Activated CD8-positive, alpha-beta memory T cell treated with anti-CD3 and anti-CD28 coated beads for 36 hours (primary cell): ENCODE measurements around the gene ZDHHC17. TPM values are rescaled to one million over a fixed set of nuclear protein-coding genes. Genes with fewer than 3 reads are reported as not detected.
"Not testable (repeated sequence)": the region's sequence is repeated elsewhere in the genome, so short reads cannot be mapped to it uniquely, and the experiment has no call there.

Experiments used
- CTCF ChIA-PET: fragments of 350-600 bp; sonication (Branson Sonifier 250); formaldehyde crosslinking; loops from one replicate; lab custom pipeline; 2021; ENCODE audit warnings: antibody characterized with exemption; lab: Charles Lee
- POLR2A ChIA-PET: fragments of 350-600 bp; sonication (Branson Sonifier 250); formaldehyde crosslinking; loops from one replicate; lab custom pipeline; 2021; ENCODE audit warnings: antibody characterized with exemption; lab: Charles Lee
- total RNA-seq, 2 experiments: library from RNA; stranded (reverse); gene quantifications; one replicate each; pipeline ENCODE4 v1.2.3, GENCODE V29; 2021

The ZDHHC17 gene
- total RNA-seq, 2 experiments from 2014 or later, result 15.7 to 17.8 TPM

DNA sequence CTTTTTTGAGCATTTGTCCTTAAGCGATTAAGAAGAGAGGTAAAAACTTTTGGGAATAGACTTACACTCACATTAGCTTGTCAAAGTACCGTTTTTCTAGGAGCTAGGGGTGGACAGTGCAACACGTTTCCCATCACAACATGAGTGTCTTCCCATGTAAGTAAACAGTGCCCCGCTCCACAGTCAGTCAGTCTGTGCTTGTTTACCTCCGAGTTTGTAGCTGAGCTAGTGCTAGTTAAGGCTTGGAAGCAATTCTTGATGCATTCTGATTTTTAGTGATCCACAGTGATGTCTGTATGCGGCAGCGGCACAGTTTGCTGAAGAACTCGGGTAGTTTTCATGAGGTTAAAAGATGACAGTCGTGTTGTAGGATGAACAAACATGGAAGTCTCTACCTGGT lies 941 bp downstream of the ZDHHC17 start:
- CTCF ChIA-PET, result no interaction called here

DNA sequence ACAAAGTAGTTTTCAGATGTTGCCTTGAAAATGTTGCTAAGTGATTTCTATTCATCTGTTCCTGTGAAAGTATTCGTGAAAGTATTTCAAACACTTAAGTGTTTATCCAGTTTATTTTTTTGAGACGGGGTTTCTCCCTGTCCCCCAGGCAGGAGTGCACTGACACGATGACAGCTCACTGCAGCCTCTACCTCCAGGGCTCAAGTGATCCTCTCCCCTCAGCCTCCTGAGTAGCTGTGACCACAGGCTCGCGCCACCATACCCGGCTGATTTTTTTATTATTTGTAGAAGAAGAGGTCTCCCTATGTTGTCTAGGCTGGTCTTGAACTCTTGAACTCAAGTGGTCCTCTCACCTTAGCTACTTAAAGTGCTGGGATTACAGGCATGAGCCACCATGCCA lies 1.7 kb downstream of the ZDHHC17 start:
- POLR2A ChIA-PET, result no interaction called here
- CTCF ChIA-PET, result no interaction called here

More for the DNA sequence above, 941 bp downstream of the ZDHHC17 start:
- POLR2A ChIA-PET, result no interaction called here

DNA sequence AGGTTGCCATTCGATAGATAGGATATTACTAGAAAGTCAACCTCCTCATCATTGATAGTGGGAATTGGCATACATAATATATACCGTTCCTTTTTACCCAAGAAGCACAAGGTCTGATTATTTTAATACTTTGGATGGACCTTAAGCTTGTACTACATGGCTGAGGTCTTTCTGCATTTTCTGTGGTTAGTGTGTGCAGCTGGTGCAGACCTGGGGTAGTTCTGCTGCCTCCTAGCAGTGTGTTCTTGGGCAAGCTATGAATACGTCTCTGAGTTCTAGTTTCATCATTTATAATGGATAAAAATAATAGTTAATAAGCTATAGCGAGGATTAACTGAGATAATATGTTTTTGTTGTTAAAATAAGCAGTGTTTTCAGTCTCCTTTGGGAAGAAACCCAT lies 2.2 kb downstream of the ZDHHC17 start:
- POLR2A ChIA-PET, result interaction anchor here (0.6 kb wide), 1 partner anchor 21 kb away, joined by 3 read pairs; no protein-coding TSS in a partner anchor
- CTCF ChIA-PET, result no interaction called here

DNA sequence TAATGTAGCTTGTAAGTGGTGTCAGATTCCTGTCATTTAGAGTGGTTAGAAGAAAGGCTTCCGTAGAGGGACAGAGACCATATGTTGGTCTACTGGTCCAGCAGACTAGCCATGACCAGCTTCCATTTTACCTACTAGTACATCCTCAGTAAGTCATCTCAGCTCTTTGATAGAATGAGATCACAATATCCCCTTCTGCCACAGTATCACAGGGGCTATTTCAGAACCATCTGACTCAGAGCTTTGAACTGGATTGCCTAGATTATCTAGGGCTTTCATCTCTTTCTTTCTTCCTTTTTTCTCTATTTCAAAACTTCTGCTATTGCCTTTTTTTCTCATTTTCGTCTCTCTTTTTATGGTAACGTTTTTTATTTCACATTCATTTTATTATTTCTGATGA lies 4.7 kb downstream of the ZDHHC17 start:
- CTCF ChIA-PET, result no interaction called here
- POLR2A ChIA-PET, result interaction anchor here (0.6 kb wide), 1 partner anchor 1434 kb away, joined by 3 read pairs; the partner anchor contains the start of gene GLIPR1L1

DNA sequence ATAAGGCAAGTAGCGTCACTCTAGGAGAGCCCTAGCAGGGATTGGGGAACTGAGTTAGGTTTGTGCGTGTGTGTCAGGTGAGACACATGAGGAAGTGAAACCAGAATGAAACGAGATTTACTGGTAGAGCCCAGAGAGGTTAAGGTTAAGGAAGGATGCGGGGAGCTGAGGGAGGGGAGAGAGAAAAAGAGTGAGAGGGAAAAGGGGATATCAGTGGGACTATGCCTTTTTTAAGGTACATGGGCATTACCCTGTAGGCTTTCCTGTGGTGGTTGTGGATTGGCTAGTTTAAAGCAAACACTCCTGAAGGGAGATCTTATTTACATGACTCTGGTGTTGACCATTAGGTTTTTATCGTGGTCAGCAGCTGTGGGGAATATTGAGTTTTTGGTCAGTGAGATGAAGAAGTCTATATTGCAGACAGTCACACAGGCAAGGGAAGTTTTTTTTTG lies 13.9 kb downstream of the ZDHHC17 start:
- ChIA-PET CTCF (no interaction called here), POLR2A (no interaction called here)

DNA sequence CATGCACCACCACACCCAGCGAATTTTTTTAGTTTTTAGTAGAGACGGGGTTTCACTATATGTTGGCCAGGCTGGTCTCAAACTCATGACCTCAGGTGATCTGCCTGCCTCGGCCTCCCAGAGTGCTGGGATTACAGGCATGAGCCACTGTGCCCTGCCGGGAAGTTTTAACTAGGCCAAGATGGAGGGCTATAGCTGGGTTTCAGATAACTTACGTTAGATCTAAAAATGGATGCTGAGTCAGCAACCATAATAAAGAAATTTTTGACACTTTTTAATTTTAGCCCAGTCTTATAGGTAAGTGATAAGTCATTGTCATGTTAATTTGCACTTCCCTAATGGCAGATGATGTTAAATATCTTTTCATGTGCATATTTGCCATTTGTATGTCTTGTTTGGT lies 14.4 kb downstream of the ZDHHC17 start:
- ChIA-PET CTCF (no interaction called here), POLR2A (interaction anchor here (1.1 kb wide), 1 partner anchor 15 kb away, joined by 3 read pairs; no protein-coding TSS in a partner anchor)

DNA sequence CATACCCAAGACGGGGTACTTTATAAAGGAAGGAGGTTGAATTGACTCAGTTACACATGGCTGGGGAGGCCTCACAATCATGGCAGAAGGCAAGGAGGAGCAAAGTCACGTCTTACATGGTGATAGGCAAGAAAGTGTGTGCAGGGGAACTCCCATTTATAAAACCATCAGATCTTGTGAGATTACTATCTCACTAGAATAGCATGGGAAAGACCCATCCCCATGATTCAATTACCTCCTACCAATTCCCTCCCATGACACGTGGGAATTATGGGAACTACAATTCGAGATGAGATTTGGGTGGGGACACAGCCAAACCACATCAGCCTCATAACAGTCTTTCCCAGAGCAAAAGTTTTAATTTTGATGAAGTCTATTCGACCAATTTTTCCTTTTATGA lies 15.4 kb downstream of the ZDHHC17 start:
- CTCF ChIA-PET, result not testable (repeated sequence)
- POLR2A ChIA-PET, result interaction anchor here (1.1 kb wide), 1 partner anchor 16 kb away, joined by 3 read pairs; no protein-coding TSS in a partner anchor

DNA sequence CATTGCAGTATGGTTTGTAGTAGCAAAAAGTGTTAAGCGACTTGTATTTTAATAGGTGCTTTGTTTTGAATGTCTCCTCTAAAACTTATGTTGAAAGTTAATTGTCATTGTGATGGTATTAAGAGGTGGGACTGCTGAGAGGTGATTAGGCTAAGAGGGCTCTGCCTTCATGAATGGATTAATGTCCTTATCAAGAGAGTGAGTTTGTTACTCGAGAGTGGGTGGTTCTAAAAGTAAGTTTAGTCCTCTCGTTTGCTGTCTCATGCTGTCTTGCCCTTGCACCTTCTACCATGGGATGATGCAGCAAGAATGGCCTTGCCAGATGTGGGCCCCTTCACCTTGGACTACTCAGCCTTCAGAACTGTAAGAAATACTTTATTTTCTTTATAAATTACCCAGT lies 17.4 kb downstream of the ZDHHC17 start:
- CTCF ChIA-PET, result no interaction called here

DNA sequence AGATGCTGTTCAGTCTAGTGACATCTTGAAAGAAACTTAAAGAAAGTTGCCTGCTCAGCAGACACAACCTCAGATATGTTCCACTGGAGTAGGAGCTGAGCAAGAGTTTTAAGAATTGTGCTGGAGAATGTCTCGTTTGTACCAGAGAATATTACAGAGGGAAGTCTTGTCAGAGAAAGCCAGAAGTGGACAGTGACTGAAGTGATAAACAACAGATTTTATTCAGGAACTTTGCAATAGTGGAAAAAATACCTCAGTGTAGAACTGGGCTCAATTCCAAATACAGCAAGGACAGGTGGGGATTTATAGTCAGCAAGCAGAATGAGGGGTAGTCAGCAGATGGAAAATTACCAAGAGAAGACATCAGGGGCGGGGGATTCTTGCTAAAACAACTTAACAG lies 18.6 kb downstream of the ZDHHC17 start:
- ChIA-PET CTCF (no interaction called here), POLR2A (no interaction called here)

More for the DNA sequence above, 17.4 kb downstream of the ZDHHC17 start:
- POLR2A ChIA-PET, result no interaction called here

DNA sequence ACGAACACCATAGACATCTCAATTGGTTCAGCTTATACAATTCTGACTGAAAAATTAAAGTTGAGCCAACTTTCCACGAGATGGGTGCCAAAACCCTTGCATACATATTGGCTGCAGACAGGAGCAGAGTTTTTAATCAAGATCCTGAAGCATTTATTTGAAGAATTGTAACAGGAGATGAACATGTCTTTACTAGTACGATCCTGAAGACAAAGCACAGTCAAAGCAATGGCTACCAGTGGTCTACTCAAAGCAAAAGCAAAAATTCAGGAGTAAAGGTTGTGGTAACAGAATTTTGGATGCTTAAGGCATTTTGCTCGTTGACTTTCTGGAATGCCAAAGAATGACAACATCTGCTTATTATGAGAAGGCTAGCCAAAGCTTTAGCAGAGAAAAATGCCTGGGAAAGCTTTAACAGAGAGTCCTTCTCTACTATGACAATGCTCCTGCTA lies 20.7 kb downstream of the ZDHHC17 start:
- ChIA-PET CTCF (no interaction called here), POLR2A (no interaction called here)

DNA sequence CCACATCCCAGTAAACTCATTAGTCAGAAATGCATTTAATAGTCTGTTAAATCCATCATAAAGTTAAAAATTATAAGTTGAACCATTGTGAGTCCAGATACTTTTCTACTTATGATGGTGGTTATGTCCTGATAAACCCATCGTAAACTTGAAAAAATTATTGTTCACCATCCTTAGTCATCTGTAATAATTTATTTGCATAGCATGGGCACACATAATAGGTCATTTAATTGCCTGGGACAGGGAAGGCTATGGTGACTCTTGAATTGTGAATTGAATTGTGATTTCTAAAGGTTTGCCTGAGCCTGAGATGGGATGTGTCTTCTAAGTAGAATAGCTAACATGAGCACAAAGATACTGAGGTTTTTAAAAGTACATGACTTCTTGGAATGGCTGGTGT lies 21.5 kb downstream of the ZDHHC17 start:
- ChIA-PET POLR2A (no interaction called here), CTCF (no interaction called here)

DNA sequence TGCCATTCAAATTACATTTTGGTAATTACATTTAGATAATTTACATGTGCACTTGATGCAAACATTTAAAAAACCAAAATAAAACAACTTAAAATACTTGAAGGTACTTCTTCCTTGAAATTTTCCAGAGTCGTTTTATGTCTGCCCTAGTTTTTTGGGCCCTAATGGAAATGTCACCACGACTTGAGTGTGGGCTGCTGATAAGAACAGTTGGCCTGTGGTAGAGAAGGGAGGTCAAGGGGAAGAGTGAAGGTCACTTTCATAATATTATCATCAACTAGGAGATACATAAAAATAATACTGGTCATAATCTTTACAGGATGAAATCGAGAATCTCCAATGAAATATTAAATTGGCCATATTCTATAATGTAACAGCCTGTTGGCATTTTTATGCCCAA lies 23.1 kb downstream of the ZDHHC17 start:
- POLR2A ChIA-PET, result no interaction called here
- CTCF ChIA-PET, result no interaction called here

DNA sequence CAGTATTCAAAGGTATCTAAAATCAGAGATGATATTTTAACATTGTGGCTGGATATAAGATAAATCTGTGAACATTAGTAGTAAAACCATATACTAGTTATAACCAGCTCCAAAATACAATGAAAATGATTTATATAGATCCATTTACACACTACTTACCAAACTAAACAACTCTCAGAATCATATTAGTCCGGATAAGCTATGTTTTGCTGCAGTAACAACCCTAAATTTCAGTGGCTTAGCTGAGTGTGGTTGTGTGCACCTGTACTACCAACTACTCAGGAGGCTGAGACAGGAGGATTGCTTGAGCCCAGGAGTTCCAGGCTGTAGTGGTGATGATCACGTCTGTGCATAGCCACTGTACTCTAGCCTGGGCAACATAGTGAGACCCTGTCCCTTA lies 23.8 kb downstream of the ZDHHC17 start:
- CTCF ChIA-PET, result no interaction called here
- POLR2A ChIA-PET, result interaction anchor here (0.6 kb wide), 1 partner anchor 21 kb away, joined by 3 read pairs; no protein-coding TSS in a partner anchor

DNA sequence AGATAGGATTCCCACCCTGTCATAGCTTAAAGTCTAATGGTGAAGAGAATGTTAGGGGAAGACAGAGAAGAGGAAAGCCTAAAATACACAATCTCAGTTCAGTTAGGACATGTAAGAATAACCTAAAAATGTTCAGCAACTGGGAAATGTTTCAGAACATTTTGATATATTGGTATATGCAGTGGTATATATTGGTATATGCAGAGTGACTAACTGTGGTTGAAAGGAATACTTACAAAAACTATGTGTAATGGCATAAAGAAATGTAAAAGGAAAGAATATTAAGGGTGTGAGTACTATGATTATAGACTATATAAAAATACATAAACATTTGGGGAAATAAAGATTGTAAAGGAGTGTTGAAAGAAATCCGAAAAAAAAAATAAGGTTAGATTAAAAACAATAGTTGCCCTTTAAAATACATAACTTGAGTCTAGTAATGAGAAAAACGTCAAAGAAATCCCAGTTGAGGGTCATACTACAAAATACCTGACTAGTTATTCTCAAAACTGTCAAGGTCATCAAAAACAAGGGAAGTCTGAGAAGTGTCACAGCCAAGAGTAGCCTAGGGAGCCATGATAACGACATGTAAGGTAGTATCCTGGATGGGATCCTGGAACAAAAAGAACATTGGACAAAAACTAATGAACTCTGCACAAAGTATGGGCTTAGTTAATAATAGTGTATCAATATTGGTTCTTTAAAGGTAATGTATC lies 25.6 kb downstream of the ZDHHC17 start:
- ChIA-PET CTCF (interaction anchor here (0.9 to 1.6 kb wide), 2 partner anchors 15 to 168 kb away, joined by 3 to 6 read pairs; no protein-coding TSS in a partner anchor), POLR2A (no interaction called here)

DNA sequence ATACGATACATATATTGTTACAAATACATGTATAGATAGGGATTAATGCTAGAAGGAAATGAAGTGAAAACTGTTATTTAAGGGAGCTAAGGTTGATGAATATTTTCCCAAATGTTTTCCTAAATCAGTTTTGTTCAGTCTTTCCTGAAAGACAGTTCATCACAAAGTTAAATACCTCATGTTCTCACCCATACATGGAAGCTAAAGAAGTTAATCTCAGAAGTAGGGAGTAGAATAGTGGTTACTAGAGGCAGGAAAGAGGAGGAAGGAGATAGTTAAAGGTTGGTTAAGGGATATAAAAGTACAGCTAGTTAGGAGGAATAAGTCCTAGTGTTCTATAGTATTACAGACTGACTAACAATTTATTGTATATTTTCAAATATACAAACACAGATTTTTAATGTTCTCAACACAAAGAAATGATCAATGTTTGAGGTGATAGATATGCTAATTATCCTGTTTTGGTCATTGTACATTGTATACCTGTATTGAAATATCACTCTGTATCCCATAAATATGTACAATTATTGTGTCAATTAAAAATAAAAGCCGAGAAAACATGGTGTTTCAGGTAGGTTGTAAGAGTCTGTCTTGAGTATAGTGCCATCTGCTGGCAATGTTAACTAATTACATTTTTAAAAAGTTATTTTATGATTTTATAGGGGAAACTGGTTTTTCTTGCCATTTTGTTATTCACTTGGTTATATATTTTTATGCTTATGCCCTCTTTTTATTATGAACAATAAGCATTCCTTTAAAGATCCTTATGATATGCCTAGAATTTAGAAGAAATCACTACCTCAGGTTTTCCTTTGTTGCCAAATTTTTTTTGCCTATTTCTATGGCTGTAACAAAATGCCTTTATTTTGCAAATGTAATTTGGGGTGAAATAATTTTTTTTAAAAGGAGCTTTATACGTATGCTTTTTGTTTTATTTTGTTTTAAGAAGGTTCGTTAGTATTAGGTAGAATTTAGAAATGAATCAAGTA lies 26.9 kb downstream of the ZDHHC17 start:
- POLR2A ChIA-PET, result no interaction called here
- CTCF ChIA-PET, result interaction anchor here (0.6 to 1.6 kb wide), 2 partner anchors 169 to 170 kb away, joined by 3 to 6 read pairs; no protein-coding TSS in a partner anchor

DNA sequence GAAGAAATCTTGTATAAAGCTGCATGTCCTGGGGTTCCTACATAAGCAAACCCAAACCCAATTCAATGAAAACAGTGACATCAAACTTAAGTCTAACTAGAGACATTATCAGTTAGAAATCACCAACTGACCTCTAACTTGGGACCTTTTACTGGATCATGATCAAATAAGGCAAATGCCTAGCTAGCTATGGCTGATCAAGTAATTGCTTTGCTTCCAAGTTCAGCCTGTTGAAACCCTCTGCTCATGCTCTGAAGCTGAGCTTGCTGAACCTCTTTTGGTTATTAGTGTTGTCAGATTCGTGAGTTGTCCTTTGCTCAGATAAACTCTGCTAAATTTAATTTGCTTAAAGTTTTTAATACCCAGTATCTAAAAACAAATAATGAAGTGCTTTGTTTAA lies 28.9 kb downstream of the ZDHHC17 start:
- ChIA-PET POLR2A (no interaction called here), CTCF (interaction anchor here (1.1 kb wide), 1 partner anchor 172 kb away, joined by 3 read pairs; no protein-coding TSS in a partner anchor)

DNA sequence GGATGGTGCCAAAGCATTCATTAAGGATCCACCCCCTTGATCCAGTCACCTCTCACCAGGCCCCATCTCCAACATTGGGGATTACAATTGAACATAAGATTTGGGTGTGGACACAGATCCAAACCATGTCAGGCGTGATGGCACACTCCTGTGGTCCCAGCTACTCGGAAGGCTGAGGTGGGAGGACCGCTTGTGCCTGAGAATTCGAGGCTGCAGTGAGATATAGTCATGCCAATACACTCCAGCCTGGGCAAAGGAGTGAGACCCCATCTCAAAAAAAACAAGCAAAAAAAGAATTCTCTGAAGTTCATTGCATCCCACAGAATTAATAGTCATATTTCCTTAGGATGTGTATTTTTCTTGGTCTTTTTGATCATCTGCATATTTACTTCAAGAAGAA lies 34.9 kb downstream of the ZDHHC17 start:
- CTCF ChIA-PET, result no interaction called here
- POLR2A ChIA-PET, result no interaction called here

DNA sequence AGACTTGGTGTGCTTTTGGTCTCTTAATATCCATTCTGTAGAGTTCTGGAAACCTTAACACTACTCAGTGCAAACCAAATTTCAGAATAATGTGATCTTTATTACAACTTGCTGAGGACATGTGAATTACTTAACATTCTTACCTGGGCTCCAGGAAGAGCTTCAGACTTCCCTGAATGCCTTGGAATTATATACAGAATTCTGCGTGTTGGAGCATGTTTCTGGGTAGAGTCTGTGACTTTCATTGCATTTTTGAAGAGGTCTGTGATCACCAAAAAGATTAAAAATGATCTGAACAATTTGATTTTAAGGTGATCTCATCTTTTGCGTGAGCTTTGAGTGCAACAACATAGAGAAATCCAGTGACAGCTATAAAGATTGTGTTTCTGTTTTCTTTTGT lies 35.4 kb downstream of the ZDHHC17 start:
- CTCF ChIA-PET, result no interaction called here
- POLR2A ChIA-PET, result no interaction called here

DNA sequence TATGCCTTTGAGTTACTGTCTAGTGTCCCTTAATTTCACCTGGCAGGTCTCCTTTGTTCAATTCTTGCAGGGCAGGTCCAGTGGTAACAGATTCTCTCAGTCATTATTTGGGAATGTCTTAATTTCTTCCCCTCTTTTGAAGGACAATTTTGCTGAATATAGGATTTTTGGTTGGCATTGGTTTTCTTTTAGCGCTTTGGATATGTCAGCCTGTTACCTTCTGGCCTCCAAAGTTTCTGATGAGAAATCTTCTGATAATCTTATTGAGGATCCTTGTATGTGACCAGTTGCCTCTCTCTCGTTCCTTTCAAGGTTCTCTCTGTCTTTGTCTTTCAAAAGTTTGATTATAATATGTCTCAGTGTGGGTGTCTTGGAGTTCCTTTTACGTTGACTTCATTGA lies 38.1 kb downstream of the ZDHHC17 start:
- ChIA-PET POLR2A (no interaction called here), CTCF (no interaction called here)
